ENCODE results near the gene FOSB.
"Not testable (repeated sequence)": the region's sequence is repeated elsewhere in the genome, so short reads cannot be mapped to it uniquely, and the experiment has no call there.

FOSB gene

DNA sequence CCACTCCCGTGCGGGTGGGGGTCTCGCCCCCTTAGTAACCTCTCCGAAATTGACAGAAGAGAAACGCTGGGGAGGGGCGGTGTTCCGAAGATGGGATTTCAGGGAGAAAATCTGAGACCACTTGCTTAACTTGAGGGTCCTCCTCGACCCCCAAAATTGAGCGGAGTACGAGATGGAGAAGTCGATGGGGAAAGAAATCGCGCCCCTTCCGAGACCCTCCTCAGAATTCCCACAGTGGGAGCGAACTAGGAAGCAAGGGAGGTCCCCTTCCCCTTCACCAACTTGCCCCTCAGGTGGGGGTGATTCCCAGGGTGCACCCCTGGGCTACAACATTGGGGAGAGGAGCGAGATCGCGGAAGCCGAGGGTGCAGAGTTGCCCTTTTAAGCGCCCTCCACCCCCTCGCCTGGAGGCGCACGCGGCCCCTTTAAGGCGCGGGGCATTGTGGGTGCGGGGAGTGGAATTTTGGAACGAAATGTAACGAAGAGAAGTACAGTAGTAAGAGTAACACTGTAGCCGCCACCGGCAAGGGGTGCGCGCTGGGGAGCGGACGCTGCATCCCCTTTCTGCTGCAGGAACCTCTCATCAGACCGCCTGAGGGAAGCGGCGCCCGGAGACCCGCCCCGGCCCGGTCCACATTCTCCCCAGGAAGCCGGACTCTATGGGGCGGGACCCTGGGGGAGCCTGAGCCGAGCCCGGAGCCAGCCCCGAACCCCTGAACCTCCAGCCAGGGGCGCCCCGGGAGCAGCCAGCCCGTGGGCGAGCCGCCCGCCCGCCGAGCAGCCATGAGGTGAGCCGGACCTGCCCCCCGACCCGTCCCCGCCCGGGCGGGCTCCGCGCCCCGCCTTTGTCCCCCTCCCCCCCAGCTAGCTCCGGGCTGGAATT lies 39.4 kb downstream of the FOSB start, which contains the start of gene VASP:
Gene VASP (plus strand): TSS at position 491 of the 883 bp plus-strand sequence. CDS start 293 bp downstream, at position 784.
- peak; percentile 93 to 96 for DNase-seq

GRCh38 chr19:45507872-45508416 lies 40.1 kb downstream of the FOSB start:
- DNase-seq = no peak

GRCh38 chr19:45508417-45508860 lies 40.6 kb downstream of the FOSB start:
- no peak for DNase-seq

- peak; percentile 68 to 84 for DNase-seq
Measured at GRCh38 chr19:45508861-45509691, 41.3 kb downstream of the FOSB start.

DNA sequence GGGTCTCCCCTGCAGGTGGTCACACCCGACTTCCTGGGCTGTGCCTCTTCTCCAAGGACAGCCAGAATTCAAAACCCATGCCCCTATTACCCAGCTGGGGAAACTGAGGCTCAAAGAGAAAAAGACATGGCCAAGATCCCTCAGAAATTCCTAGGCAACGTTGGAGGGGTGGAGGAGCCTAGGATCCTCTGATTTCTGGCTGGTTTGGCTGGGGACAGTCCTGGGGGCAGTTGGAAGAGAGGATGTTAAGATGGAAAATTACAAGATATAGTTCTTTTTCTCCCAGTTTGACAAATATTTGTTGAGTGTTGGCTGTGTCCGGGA lies 41.9 kb downstream of the FOSB start:
- DNase-seq = no peak

DNA sequence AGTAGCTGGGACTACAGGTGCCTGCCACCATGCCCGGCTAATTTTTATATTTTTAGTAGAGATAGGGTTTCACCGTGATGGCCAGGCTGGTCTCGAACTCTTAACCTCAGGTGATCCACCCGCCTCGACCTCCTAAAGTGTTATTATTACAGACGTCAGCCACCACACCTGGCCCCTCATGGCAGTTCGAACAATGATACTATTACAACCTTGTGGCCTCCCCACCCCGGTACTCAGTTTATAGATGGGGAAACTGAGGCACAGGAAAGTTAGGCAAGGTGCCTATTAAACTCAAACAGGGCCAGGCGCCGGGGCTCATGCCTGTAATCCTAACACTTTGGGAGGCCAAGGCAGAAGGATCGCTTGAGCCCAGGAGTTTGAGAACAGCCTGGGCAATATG lies 42.6 kb downstream of the FOSB start:
- not testable (repeated sequence) for DNase-seq

- no peak for DNase-seq
Measured at GRCh38 chr19:45511074-45511473, 43.3 kb downstream of the FOSB start.

- no peak for DNase-seq
Measured at GRCh38 chr19:45512881-45513483, 45.2 kb downstream of the FOSB start.

- peak in 1 of 2 donors; percentile 48 for DNase-seq
Measured at GRCh38 chr19:45514376-45515051, 46.7 kb downstream of the FOSB start.

DNA sequence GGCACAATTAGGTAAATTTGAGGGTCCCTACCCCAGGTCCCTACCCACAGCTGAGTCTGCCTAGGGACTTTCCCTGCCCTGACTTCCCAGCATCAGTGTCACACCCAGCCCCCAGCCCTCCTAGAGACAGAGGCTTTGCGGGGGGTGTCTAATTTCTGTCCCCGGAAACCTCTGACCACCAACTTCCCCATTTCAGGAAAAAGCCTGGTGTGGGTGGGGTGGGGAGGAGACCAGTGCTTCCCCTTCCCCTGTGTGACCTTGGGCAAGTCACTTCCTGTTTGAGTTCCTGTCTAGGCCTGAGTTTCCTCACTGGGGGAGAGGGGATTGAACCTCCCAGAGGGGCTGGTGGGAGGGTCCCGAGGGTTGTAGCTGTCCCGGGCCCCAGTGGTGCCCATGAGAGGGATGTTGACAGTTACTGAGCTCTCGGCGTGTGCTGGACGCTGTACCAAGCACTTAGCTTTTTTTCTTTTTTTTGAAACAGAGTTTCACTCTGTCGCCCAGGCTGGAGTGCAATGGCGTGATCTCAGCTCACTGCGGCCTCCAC lies 47.4 kb downstream of the FOSB start:
- peak; percentile 97 to 99 for DNase-seq

GRCh38 chr19:45515807-45516401 lies 48.1 kb downstream of the FOSB start:
- peak; percentile 74 to 92 for DNase-seq

- DNase-seq = no peak
Measured at GRCh38 chr19:45517238-45517637, 49.4 kb downstream of the FOSB start.

DNA sequence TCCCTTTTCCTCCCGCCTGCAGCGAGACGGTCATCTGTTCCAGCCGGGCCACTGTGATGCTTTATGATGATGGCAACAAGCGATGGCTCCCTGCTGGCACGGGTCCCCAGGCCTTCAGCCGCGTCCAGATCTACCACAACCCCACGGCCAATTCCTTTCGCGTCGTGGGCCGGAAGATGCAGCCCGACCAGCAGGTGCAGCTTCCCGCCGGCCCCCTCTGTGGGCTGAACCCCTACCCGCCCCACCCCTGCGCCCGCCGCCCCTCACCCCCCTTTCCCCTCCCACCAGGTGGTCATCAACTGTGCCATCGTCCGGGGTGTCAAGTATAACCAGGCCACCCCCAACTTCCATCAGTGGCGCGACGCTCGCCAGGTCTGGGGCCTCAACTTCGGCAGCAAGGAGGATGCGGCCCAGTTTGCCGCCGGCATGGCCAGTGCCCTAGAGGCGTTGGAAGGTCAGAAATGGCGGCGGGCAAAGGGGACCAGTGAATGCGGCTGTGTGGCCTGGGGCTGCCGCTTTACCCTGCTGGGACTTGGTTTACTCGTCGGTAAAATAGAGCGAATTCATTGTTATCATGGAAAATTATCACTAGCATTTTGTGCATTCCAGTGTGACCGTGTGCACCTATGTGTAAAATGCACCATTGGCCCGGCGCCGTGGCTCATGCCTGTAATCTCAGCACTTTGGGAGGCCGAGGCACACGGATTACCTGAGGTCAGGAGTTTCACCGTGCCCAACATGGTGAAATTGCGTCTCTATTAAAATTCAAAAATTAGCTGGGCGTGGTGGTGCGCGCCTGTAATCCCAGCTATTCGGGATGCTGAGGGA lies 50.1 kb downstream of the FOSB start:
- no peak for DNase-seq

GRCh38 chr19:45518469-45518826 lies 50.7 kb downstream of the FOSB start:
- no peak for DNase-seq

GRCh38 chr19:45522010-45522941 lies 54.5 kb downstream of the FOSB start:
- no peak for DNase-seq

GRCh38 chr19:45523642-45524256 lies 56.0 kb downstream of the FOSB start:
- DNase-seq = peak; percentile 71 to 92

DNA sequence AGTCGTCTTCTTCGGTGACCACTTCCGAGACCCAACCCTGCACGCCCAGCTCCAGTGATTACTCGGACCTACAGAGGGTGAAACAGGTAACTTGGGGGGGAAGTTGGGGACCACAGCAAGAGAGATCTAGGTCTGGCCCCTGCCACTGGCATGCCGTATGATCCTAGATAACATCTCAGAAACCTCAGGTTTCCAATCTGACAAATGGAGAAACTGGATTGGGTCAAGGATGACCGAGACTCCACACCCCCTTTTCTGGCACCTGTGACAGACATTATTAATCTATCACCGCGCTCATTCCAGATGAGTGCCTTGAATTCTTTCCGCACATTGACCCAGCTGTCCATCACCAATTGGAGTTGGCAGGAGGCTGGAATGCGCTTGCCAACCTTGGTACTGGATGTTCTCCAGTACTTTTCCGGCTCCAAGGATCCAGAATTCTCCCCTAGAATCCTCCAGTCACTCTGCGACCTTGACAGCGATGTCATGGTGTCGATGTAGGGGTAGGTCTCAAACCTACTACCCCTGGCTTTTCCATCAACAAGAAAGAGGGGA lies 56.9 kb downstream of the FOSB start:
- DNase-seq = no peak

Measured in inflammatory macrophage treated with lipopolysaccharide for 1 hour (primary cell).